ENCODE measurements around the gene PLBD2.

- no peak for TF ChIP-seq CTCF (conservative IDR thresholded peaks at IDR 0.05; ENCODE audit: low read depth, low read length)
- no peak for TF ChIP-seq EZH2 (IDR thresholded peaks at IDR 0.05; ENCODE audit: low read length, unreplicated experiment)
Measured at GRCh38 chr12:113414519-113415038, 56.2 kb downstream of the PLBD2 start.
